HG03520 (cell line): Measurements from ENCODE around the gene KRT14.
A peak's percentile ranks its signal among the peaks of the same experiment; 100 is the strongest.
"Not testable (repeated sequence)": the region's sequence is repeated elsewhere in the genome, so short reads cannot be mapped to it uniquely, and the experiment has no call there.

Experiments used
- ATAC-seq: cut with Tn5 transposase; IDR thresholded peaks from one replicate; pipeline ENCODE4 v1.9.1; 2021; ENCODE audit warnings: mild to moderate bottlenecking, moderate library complexity; ENCODE audit not compliant: unreplicated experiment

KRT14 gene

DNA sequence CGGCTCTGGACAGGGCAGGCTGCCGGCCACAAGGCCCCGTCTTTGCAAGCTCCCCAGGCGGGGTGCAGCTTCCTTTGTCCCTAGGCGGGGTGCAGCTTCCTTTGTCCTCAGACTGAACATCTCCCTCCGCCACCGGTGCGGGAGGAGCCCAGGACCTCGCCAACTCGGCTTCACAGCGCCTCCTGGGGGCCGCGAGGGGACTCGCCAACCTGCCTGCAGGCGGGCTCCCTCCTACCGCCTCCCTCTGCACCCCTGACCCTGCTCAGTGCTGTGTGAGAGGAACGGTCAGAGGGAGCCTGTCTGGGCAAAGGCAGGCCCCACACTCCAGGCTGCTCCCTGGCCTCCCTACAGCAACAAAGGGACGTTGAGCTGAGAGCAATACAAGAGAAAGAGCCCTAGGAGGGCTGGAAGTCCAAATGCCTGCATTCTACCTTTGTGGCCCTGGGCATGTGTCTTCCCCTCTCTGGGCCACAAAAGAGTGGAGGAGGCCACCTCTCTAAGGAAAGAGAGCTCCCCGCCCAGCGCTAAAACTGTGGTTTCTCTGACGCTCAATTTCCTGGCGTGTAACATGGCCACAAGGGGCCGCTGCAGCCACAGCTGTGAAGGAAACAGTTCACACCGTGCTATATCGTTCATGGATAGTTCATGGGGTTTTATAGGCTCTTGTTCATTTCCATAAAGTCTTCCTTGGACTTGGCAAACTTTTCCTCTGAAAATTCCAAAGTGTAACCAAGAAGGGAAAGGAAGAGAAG lies 37.7 kb downstream of the KRT14 start:
- ATAC-seq = peak; percentile 61

DNA sequence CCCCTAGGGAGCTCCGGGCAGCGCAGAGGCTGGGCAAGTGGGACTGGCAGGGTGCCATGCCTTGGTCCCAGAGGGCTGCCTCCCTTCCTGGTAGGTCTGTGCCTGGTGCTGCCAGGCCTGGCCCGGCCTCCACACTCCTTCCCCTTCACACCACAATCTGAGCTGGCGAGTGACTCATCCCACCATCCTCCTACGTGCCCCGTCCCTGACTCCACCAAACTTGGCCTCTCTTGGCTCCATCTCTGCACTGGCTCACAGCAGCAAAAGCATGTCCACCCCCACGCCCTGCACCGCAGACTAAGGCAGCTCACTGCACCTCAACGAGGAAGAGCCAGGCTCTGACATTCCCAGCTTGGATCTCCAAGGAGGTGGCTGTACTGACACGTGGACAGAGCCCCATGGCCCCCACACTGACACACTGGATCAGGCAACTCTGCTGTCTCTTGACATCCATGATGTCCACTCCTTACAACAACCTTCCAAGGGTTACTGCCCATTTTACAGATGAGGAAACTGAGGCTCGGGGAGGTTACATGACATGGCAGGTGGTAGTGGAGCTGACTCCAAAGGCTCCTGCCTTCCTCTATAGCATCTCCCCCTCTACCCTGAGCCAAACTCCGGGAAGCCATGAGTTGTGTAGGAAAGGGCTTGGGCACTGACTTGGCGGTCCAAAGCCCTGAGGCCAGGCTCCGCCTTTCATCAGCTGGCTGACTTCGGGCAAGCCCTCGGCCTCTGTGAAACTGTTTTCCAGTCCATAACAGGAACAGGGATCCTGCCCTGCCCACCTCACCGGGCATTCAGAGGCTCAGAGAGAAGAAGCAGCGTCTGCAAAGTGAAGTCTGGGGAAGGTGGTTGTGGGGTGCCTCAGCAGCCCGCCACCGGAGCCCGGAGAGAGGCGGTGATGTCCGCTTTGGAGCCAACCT lies 38.5 kb downstream of the KRT14 start:
- no peak for ATAC-seq

DNA sequence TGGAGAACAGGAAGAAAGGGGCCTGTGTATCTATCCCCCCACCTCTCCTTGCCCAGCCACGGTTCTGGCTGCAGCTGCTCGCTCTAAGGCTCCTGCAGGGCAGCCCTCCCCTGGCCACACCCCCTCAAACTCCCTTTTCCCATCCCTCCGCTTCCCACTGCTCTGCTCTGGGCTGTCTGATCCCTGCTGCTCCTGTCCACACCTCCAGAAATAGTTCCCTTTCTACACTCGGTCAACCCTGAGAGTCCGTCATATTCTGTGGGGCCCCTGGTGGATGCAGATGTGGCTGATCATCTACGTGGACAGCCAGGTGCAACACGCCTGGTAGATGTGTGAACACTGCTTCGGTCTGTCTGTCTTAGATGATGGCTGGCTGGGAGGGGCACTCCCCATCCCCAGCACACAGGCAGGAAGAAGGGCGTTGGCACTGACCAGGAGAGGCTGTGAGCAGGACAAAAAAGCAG lies 39.3 kb downstream of the KRT14 start:
- no peak for ATAC-seq

GRCh38 chr17:41546819-41547218 lies 39.9 kb downstream of the KRT14 start:
- no peak for ATAC-seq

- ATAC-seq = no peak
These were observed 40.8 kb downstream of the KRT14 start for GRCh38 chr17:41545829-41546410.

GRCh38 chr17:41544935-41545334 lies 41.8 kb downstream of the KRT14 start:
- no peak for ATAC-seq

DNA sequence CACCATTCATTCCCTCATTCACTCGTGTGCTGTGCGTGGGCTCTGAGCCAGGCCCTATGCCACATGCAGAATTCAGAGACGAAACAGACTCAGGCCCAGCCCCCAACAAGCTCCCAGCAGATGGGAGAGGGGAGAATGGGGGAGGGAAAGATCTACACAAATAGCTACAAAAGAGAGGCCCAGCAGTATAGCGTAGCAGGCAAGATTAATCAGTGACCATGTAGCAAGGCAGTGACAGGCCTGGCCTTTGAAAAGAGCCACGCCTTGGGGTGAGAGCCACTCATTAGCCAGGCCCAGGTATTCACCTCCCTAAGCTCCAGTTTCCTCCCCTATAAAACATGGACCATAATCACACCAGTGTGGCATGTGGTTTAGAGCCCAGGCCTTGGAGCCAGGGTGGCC lies 42.2 kb downstream of the KRT14 start:
- ATAC-seq = no peak

DNA sequence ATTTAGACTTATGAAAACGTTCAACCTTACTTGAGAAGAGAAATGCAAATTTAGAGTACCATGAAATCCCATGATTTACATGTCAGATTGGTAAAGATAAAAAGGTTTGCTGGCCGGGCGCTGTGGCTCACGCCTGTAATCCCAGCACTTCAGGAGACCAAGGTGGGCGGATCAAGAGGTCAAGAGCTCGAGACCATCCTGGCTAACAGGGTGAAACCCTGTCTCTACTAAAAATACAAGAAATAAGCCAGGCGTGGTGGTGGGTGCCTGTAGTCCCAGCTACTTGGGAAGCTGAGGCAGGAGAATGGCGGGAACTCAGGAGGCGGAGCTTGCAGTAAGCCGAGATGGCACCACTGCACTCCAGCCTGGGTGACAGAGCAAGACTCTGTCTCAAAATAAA lies 43.9 kb downstream of the KRT14 start:
- not testable (repeated sequence) for ATAC-seq

GRCh38 chr17:41542357-41542756 lies 44.3 kb downstream of the KRT14 start:
- ATAC-seq = no peak

DNA sequence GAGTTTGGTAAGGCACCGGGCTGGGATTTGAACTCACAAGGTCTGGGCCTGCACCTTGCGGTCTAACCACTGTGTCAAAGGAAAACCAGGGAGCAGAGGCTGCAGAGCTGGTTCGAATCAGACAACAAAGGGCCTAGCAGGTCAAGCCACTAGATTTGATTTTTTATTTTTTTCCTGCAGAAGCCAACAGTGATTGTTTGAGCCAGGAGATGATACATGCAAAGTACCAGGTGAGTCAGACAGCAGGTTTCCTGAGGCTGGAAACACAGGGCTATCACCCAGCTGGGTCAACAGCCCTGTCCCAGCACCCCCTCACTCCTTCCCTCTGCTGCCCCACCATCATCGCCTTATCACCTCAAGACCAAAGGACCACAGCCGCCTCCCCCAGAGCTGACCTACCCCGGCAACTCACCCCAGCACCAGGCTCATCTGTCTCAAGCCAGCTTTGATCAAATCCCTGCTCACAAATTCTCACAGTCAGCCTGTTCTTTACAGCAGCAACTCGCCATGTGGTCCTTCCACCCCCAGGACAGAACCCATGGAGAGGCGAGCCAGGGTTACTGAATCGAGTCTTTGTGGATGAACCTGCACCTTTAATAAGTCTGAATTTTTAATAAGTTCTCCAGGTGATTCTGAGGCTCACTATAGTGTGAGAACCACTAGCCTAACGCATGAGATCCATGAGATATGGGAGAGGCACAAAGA lies 45.6 kb downstream of the KRT14 start:
- ATAC-seq = no peak

- no peak for ATAC-seq
These were observed 46.6 kb downstream of the KRT14 start for GRCh38 chr17:41539979-41540701.

- ATAC-seq = no peak
These were observed 47.6 kb downstream of the KRT14 start for GRCh38 chr17:41539071-41539492.

GRCh38 chr17:41538565-41538991 lies 48.1 kb downstream of the KRT14 start:
- ATAC-seq = no peak

DNA sequence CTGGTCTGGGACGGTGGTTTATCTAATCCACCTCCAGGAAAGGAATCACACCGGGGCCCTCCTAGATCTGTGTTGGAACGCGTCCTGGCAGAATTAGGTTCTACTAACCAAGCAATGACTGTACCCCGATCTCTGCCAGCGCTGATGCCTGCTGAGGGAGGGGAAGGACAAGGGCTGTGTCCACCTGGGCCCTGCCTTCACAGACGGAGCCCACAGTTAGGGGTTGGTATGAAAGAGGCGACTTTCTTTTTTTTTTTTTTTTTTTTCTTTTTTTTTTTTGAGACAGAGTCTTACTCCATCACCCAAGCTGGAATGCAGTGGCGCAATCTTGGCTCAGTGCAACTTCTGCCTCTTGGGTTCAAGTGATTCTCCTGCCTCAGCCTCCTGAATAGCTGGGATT lies 48.7 kb downstream of the KRT14 start:
- ATAC-seq = no peak

- ATAC-seq = no peak
These were observed 49.1 kb downstream of the KRT14 start for GRCh38 chr17:41537614-41537954.

GRCh38 chr17:41536741-41537613 lies 49.7 kb downstream of the KRT14 start:
- ATAC-seq = no peak

GRCh38 chr17:41535764-41536481 lies 50.8 kb downstream of the KRT14 start:
- ATAC-seq = no peak

DNA sequence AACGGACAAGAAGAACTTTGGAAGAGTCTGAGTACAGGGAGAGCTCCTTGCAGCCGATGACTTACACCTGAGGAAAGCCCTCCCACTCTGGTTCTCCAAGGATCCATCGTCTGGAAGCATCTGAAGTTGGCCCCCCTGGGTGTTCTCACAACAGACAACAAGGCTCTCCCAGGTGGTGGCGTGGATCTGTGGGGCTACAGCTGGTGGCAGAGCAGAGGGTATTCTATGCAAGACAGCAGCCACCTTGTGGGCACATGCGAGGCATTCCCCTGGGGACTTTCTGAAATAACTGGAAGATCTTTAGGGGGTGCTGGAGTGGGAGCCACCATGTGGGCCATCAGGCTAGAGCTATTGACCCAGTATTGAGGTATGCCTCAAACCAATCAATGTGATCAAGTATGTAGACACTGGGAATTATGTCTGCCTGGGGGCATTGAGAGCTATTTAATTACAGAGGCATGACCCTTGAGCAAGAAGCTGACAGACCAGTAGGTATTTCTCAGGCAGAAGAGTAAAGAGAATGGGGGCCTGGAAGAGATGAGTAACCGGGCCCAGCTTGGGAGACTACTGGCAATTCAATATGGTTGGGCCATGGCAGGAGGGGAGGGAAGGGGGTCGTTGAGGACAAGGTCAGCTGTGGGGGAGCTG lies 51.7 kb downstream of the KRT14 start:
- ATAC-seq = no peak
